GM12891 (cell line): ENCODE data around the gene TBCD.

Experiments used
- POLR2A ChIP-seq: IDR thresholded peaks from 2 replicates; pipeline ENCODE4 v1.6.1; 2011; ENCODE audit warnings: low read depth, low read length, control low read depth
- POLR2AphosphoS5 ChIP-seq: IDR thresholded peaks from 2 replicates; pipeline ENCODE4 v1.6.1; 2011; ENCODE audit warnings: low read depth, low read length, control low read depth
- POU2F2 ChIP-seq: IDR thresholded peaks from 2 replicates; pipeline ENCODE4 v1.6.1; 2011; ENCODE audit warnings: low read depth, mild to moderate bottlenecking, control low read depth, low read length, moderate library complexity
- SPI1 ChIP-seq: IDR thresholded peaks from 2 replicates; pipeline ENCODE4 v1.6.1; 2011; ENCODE audit warnings: low read depth, low read length, control low read depth
- TAF1 ChIP-seq: IDR thresholded peaks from 2 replicates; pipeline ENCODE4 v1.6.1; 2011; ENCODE audit warnings: low read depth, low read length, control low read depth

DNA sequence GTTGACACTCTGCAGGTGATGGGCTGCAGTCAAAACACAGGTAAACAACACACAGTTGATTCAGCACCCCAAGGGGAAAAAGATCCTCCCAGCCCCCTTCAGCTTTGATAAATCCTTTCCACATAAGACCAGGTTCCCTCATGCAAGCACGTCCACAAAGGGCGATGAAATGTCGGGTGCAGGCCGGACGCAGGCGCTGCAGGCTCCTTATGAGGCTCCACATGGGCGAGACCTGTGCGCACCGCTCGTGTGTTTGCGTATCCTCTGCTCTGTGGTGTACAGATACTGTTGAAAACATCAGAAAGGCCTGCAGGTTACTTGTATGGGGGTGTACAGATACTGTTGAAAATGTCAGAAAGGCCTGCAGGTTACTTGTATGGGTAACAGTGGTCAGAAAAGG, 102.4 kb downstream of the TBCD start:
- TF ChIP-seq POLR2A (no peak), POLR2AphosphoS5 (no peak), TAF1 (no peak), SPI1 (no peak), POU2F2 (no peak)
